Putamen (tissue), 1 donor: ENCODE measurements around the gene GPR25.
"Not testable (repeated sequence)": the region's sequence is repeated elsewhere in the genome, so short reads cannot be mapped to it uniquely, and the experiment has no call there.

Experiments
- DNase-seq: peaks from one replicate; pipeline ENCODE4 v3.0.0-alpha.2; 2016; ENCODE audit warnings: low spot score

GPR25 gene

DNA sequence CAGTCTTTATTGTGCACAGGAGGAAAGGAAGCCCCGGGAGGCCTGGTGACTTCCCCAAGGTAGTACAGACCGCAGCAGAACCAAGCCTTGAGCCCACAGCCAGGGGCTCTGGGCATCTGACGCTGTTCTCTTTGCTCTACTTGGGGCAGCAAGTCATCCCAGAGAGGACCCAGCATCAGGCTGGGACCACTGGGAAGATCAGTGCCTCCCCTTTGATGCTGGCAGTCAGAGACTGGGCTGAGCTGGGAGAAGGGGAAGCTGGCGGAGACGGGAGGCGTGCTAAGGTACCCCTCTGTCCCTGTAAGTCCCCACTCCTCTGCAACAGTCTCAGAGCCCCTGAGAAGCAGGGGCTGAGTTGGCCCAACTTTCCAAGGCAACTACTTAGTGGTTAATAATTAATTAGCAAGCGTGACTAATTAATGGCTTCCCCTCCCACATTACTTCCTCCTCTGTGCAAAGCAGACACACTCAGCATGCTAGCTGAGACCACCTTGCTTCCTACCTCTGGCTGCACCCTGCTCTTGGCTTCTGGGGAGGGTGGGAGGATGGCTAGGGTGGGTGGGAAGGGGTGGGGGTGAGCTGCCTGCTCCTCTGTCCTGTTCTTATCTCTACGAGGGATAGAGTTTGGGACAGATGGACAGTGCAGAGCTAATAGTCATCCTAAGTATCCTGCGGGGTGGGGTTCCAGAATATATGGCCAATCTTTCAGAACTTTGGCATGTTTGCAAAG is 23.2 kb downstream of the GPR25 start:
- no peak for DNase-seq

DNA sequence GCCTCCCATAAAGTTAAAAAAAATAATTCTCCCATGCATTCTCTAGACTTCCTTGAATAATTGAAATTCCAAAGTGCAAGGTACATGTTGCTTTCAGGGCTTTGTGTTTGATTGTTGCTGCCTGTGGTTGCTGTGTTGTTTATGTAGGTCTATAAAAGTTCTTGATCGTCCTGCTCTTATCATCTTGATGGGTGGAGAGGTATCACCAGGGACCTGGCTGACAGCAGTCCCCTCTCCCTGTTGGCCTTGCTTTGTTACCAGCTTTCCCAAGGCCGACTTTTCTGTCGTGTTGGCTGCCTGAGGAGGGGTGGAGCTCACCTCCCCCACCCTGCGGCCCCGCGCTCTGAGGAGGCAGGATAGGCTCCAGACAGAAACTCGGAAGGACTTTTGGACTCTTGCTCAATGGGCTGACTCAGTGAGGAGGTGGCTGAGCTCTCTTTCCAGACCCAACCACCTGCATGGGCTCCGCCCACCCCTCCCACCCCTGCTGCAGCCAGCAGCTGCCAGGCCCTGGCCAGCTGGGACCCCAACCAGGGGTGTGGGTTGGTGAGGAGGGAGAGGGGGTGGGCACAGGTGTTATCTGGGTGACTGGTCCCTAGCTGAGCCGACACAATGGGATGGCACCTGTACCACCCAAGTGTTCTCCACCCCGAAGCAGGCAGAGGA is 23.9 kb downstream of the GPR25 start:
- no peak for DNase-seq

DNA sequence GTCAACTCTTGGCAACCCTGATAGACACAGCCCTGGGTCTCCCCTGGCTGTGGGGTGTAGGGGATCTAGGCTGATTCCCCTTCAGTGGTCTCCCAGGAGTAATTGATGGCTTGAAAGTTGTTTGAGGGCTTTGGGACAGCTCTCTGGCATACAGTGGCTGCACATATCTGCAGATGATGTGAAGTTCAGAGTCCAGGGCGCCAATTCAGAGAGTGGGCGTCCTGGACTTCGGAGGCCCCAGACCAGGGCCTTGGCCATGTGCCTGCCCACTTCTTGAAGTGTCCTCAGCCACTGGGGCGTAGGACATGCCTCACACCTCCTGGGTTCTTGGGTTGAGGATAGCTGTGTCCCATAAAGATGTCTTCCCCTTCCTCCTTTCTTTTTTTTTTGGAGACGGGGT is 24.5 kb downstream of the GPR25 start:
- DNase-seq: no peak

DNA sequence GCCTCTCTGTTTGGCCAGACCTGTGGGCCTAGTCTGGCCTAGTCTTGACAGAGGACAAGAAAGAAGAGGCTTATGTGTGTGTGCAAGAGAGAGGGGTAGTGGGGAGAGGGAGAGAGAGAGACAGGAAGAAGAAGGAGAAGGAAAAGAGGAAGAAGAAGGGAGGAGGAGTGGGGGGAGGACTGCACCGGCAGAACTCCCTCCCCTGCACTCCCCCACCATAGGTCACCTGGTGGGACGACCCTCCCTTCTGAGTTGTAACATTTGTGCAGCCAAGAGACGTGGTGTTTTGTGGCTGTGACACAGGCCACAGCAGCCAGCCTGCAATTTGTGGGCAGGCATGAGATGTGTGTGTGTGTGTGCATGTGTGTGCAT is 26.2 kb downstream of the GPR25 start:
- no peak for DNase-seq

DNA sequence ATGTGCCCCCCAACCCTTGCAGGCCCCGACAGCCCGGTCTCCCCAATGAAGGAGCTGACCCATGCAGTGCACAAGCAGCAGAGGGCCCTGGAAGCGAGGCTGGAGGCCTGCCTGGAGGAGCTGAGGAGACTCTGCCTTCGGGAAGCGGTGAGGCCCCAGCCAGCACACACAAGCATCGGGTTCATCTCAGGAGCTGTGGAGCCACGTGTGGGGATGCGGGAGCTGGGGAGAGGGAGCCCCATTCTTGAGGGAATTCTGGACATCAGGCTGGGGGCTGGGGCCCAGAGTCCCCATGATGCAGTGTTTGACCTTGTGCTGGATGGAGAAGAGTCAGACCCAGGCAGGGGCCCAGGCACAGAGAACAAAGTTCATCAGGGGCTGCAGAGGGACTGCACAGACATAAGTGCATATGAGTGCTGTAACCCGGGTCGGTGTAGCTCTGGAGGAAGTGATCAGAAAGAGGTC is 26.7 kb downstream of the GPR25 start:
- no peak for DNase-seq

DNA sequence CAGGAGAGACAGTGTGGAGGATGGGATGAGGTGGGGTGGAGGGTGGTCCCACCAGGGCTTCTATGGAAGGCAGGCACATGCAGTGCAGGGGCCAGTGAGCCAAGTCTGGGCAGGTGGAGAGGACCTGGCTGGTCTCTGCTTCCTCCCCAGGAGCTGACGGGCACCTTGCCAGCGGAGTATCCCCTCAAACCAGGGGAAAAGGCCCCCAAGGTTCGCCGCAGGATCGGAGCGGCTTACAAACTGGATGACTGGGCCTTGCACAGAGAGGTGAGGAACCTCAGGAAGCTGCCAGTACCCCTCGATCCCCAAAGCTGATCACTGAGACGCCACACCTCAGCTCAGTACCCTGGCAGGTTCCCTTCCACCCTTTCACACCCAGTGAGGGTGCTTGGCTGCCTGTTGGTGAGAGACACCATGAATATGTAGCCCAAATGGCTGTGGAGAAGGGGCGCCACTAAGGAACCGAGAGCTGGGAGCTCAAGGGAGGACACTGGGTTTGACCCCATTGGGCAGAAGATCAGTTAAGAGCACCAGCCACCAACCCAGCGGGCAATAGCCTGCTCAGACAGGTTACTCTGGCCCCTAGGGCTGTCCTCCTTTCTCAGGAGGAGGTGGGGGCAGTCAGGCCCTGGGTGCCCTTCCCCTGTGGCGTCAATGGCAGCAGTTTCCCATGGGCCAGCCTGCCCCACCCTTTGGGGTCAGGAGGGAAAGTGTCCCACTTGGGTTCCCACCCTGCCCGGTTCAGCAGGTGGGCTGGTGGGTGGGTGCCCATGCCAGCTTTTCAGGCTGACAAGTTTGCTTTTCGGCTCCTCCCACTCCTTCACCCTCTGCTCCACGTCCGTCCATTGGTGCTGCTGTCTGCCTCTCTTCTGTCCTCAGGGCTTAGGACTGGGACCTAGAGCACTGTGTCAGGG is 27.4 kb downstream of the GPR25 start:
- DNase-seq: no peak

DNA sequence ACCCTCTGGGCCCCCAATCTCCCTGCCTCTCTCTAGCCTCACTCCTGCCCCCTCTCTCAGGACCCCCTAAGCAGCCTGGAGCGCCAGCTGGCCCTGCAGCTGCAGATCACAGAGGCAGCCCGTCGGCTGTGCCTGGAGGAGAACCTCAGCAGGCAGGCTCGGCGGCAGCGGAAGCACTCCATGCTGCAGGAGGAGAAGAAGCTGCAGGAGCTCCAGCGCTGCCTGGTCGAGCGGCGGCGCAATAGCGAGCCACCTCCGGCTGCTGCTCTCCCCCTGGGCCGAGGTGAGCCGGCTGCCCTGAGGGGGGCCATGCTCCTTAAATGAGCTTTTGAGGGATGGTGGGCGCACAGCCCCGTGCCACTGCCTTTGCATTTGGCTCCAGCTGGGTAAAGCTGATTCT is 28.1 kb downstream of the GPR25 start:
- DNase-seq: no peak

DNA sequence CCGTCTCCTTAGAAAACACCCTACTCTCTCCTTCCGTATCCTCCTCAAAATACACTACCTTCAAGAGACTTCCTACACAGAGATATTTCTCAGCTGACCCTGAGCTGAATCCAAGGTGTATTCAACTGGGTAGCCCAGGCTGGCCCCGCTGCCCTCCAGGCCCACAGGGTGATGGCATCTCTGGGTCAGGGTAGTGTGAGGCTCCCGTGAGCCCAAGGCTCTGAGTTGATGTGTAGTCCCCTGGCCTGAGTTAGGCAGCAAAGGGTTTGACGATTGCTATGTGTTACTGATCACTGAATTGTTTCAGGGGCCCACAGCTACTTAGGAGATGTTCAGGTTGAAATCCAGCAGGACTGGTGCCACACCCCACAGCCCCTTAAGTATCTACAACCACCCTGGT is 28.6 kb downstream of the GPR25 start:
- DNase-seq: no peak

DNA sequence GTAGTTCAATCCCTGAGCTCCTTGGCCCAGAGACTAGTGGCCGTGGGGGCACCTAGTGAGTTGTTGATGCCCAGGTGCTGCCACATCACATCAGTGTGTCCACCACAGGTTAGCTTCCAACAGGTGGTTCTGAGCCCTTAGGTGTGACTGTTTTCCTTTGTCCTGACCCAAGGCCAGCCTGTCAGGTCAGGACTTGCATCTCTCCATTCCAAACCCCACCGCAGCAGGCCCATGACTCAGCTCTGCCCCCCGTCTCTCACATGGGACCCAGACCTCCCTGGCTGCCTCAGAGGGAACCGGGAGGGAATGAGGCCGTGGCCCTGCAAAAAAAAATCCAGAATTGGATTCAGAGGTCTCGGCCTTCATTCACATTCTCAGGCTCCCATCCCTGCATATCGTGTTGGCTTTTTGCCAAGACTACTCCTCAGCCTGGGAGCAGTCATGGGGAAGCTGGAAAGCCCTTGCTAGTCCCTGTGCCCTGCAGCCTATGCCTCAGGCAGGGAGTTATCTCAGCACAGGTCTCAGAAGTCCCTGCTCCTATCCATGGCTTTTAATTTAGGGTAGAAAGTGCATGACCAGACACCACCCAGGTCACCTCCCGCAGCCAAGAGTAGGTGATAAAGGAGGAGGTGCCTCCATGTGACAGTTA is 29.1 kb downstream of the GPR25 start:
- DNase-seq: no peak

DNA sequence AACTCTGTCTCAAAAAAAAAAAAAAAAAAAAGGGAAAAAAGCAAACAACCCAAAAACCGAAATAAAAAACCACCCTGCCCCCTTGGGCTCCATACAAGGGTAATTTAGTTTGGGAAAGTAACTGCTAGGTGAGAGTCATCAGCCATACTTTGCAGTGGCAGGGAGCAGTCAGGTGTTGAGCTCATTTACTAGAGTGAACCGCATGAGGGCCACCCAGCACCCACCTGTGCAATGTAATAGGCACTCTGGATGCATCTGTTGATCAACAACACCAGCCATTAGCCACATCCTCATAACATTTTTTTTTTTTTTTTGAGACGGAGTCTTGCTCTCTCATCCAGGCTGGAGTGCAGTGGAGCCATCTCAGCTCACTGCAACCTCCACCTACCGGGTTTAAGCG is 31.0 kb downstream of the GPR25 start:
- DNase-seq: no peak

DNA sequence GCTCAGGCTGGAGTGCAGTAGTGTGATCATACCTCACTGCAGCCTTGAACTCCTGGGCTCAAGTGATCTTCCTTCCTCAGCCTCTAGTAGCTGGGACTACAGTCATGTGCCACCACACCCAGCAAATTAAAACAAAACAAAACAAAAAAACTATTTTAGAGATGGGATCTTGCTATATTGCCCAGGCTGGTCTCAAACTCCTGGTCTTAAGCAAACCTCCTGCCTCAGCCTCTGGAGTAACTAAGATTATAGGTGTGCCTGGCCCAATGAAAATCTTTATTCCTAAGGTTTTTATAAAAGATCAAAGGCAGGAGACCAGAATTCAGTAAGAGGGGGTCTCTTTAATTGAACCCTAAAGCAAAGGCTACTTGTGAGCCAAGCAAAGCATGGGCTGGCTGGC is 32.0 kb downstream of the GPR25 start:
- no peak for DNase-seq

DNA sequence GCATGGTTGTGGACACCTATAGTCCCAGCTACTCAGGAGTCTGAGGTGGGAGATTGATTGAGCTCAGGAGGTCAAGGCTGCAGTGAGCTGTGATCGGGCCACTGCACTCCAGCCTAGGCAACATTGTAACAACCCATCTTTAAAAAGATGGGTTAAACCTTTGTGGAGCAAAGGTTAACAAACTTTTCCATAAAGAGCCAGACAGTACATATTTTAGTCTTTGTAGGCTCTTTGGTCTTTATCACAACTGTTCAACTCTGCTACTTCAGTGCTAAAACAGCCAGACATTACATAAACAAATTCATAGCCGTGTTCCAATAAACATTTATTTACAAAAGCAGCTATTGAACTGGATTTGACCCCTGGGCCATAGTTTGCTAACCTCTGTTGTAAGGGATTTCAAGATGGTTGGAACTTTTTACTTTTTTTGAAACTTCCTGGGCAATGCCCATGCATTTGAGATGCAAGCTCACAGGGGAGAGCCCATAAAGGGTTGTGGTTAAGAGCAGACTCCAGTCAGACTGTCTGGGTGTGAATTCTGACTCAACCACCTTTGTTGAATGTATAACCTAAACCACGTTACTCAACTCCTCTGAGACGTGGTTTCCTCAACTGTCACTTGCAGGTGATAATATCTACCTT is 32.8 kb downstream of the GPR25 start:
- DNase-seq: no peak

DNA sequence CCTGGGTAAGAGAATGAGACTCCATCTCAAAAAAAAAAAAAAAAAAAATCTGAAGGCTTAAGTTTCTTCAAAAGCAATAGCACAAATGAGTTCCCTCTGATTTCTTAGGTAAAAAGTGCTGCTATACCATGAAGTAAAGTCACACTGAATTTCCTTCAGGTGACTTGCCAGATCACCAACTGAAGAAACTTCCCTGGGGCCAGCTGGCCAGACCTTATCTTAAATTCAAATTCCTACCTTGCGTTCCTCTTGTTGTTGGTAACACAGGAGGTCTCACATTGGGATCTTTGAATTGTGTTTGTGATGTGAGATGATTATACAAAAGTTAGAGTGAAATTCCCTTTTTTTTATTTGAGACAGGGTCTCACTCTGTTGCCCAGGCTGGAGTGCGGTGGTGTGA is 33.7 kb downstream of the GPR25 start:
- no peak for DNase-seq

DNA sequence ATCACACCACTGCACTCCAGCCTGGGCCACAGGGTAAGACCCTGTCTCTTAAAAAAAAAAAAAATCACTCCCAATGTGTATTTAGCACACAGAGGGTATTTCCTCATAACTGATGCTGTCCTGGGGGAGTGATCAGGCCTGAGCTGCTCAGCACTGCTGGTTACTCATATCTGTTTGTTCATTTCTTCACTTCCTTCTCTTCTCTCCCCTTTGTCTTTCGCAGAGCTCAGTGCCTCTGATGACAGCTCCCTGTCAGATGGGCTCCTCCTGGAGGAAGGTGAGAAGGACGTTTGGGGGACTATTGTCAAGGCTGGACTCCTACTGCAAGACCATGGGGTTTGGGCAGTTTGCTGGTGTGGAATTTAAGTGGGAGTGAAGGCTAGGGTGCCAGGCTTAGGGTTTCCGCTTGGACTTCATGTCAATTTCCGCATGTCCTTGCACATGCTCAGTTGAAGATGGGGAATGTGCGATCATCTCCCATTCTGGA is 34.9 kb downstream of the GPR25 start:
- no peak for DNase-seq

DNA sequence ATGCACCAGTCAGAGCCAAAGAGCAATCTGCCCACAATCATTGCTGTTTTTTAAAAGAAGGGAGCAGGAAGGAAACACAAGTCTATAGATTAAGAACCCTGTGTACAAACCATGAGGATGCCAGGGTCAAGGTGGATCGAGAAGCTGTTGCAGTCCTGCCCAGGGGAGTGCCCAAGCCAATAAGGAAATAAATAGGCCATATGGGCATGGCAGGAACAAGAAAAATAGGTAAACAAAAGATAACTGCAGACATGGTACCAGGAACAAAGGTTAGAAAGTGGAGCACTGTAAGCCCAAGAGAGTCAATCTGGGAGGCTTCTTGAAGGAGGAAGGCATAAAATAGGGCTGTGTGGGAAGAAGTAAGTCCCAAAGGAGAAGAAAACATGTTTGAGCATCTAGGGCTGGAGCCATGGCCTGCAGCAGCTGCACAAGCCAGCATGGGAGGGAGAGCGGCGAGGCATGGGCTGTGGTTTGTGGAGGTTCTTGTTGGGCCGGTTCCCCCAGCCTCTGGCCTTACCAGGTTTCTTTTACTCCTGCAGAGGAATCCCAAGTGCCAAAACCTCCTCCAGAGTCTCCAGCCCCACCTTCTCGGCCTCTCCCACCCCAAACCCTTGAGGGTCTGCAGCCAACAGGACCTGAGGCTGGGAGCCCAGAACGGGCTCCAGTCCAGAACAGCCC is 35.5 kb downstream of the GPR25 start:
- no peak for DNase-seq

DNA sequence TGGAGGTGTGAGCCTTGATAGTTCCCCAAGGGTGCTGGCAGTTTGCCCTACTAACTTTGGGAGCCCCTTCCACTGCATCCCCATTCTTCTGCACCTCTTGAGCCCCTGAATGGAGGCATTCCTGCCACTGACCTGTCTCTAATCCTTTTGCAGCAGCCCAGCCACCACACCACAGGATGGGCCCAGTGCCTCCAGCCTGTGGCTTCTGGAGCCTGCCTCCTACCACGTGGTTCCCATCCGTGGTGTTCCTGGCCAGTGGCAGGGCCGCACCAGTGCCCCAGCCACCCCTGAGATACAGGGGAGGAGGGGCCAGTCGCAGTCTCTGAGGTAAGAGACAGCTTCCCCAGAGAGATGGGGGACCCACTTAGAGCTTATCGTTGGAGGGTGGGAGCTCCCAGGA is 36.3 kb downstream of the GPR25 start:
- DNase-seq: no peak

DNA sequence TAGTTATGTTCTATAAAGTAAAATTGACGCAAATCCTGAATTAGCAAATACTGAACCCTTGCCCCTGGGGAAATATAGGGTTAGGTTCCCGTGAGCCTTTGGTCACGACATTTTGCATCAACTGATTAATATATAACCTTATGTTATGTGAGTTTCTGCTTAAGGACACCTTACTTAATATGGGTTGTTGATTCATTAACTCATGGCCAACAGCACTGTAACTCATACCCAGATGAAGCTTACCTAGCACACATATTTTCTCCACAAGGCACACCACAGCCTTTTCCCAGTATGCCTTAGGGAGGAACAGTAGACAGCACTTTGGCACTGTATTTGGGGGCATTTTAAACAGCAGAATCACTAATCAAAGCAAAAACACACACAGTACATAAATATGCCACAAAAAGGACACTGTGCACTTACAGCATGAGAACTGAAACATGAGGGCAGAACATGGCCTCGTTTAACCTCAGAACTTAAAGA is 37.0 kb downstream of the GPR25 start:
- DNase-seq: no peak

DNA sequence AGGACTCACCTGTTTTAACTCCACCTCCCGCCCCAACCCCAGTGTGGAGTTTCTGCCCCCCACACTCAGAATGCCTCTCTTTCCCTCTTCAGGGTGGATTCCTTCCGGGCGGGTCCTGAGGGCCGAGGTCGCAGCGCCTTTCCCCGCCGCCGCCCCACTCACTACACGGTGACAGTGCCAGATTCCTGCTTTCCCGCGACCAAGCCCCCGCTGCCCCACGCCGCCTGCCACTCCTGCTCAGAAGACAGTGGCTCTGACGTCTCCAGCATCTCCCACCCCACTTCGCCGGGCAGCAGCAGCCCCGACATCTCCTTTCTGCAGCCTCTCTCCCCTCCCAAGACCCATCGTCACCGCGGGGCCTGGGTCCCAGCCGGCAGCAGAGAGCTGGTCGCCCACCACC is 38.6 kb downstream of the GPR25 start:
- no peak for DNase-seq

DNA sequence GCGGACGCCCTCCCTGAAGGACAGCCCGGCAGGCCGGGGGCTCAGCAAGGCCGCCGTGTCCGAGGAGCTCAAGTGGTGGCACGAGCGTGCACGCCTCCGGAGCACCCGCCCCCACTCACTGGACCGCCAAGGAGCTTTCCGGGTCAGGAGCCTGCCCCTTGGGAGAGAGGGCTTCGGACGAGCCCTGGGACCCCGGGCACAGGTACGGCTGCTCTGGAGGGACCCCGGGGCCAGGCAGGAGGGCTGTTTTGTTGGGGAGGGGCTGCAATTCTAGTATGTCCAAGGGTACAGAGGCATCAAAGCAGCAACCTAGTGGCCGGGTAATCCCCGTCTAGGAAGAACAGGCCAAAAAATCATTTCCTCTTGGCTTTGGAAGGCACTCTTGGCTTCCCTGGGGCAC is 39.2 kb downstream of the GPR25 start:
- not testable (repeated sequence) for DNase-seq

DNA sequence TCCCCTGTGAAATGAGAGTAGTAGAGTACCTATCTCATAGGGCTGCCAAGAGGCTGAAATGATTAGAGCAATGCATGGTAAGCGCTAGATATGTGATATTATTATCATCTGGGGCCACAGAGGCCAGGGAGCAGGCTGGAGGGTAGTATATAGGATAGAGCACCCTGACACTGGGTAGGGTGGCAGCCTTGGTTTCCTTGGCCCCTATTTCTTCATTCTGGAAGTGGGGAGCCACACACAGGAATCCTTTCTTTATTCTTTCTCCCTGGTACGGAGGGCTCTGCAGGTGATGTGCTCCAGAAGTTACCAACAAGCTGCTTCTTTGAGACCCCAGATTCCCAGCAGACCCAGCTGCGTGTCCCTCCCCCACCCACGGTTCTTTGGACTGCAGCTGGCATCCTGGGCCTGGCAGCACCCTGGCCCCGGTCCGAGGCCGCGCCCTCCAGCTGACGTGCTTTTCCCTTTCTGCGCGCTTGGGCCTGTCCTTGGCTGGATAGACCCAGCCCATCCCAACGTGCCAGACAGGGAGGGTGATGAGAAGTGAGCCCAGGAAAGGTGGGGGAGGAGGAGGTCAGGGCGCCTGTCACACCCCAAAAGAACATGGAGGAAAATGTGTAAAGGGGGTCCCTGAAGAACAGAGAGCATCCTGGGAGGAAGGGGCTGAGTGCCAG is 40.1 kb downstream of the GPR25 start:
- peak; percentile 11 for DNase-seq
